Gastrocnemius medialis (tissue), 4 donors: ENCODE results near the gene KRT77. TPM values are rescaled to one million over a fixed set of nuclear protein-coding genes. Genes with fewer than 3 reads are reported as not detected.
"Not testable (repeated sequence)": the region's sequence is repeated elsewhere in the genome, so short reads cannot be mapped to it uniquely, and the experiment has no call there.

ENCODE experiments used
- ATAC-seq, 2 donors: fragments of 150-250 bp; one replicate each; pipeline ENCODE4 v1.9.1; 2016
- DNase-seq, 2 donors: peaks; one replicate each; pipeline ENCODE4 v3.0.0-alpha.2; 2019
- H3K27ac ChIP-seq, 4 donors: fragments of 200-600 bp; sonication (generic); 1 replicate in 1 of 4; 2 replicates in 3 of 4; pipeline ENCODE4 v1.5.1; 2016 to 2018; ENCODE audit warnings: mild to moderate bottlenecking in 2 of 4, moderate library complexity in 1 of 4
- H3K27me3 ChIP-seq, 3 donors: fragments of 200-600 bp; sonication (generic) in 2 of 3; 1 replicate in 1 of 3; 2 replicates in 2 of 3; pipeline versions ENCODE4 v1.5.1 to v1.6.0; 2016 to 2019; ENCODE audit warnings: mild to moderate bottlenecking in 1 of 3, moderate library complexity in 1 of 3
- H3K36me3 ChIP-seq, 2 donors: fragments of 200-600 bp; sonication (generic) in 1 of 2; one replicate each; pipeline ENCODE4 v1.5.1; 2017 to 2018
- H3K4me1 ChIP-seq, 2 donors: fragments of 200-600 bp; sonication (generic) in 1 of 2; one replicate each; pipeline ENCODE4 v1.5.1; 2016 to 2017; ENCODE audit warnings: mild to moderate bottlenecking in 2 of 2
- H3K4me3 ChIP-seq, 4 donors: fragments of 200-600 bp; sonication (generic) in 3 of 4; 1 replicate in 1 of 4; 2 replicates in 3 of 4; pipeline ENCODE4 v1.5.1; 2016 to 2019; ENCODE audit warnings: mild to moderate bottlenecking in 2 of 4
- H3K9me3 ChIP-seq, 3 donors: fragments of 200-600 bp; sonication (generic) in 2 of 3; 1 replicate in 1 of 3; 2 replicates in 2 of 3; pipeline ENCODE4 v1.5.1; 2016 to 2019
- CTCF ChIP-seq, 5 experiments: fragments of 450-650 bp in 3 of 5; fragments of 200-600 bp in 2 of 5; sonication (generic) in 2 of 5; IDR thresholded peaks in 4 of 5; conservative IDR thresholded peaks in 1 of 5; 1 replicate in 4 of 5; 2 replicates in 1 of 5; pipeline ENCODE4 v1.5.1; 2016 to 2019; ENCODE audit warnings: antibody characterized with exemption in 5 of 5, mild to moderate bottlenecking in 3 of 5, moderate library complexity in 3 of 5
- POLR2A ChIP-seq, 2 donors: fragments of 450-650 bp; IDR thresholded peaks; one replicate each; pipeline ENCODE4 v1.6.1; 2017; ENCODE audit warnings: antibody characterized with exemption in 2 of 2, mild to moderate bottlenecking in 2 of 2, moderate library complexity in 2 of 2
- in situ Hi-C, 4 donors: fragments of 200-750 bp; cut with MboI; loops; one replicate each; pipeline versions ENCODE4 v1.15.0 to v1.8.0; 2017; ENCODE audit warnings: low sequenced_read_pairs in 4 of 4
- intact Hi-C: fragments of 100-400 bp; cut with DNase I; formaldehyde crosslinking; loops from one replicate; pipeline ENCODE4 v1.15.1; 2023; ENCODE audit warnings: low total_unique reads
- total RNA-seq, 4 donors: library from RNA; depleted of rRNA; stranded (reverse); fragments of >200 nt; gene quantifications; one replicate each; pipeline versions ENCODE4 v1.1.0 to v1.2.3, GENCODE V29; 2016

KRT77 gene
- total RNA-seq, 4 donors from 2014 or later: not detected

GRCh38 chr12:52672321-52672933 is 30.9 kb downstream of the KRT77 start:
- DNase-seq: no peak
- Histone ChIP-seq H3K27ac (no peak overlapping the region), H3K4me3 (no peak overlapping the region), H3K9me3 (no peaks in the 10 kb centered on the region), H3K27me3 (peaks cover 0 to 4% (median 0%) of the 10 kb centered on the region in 3 donors), H3K4me1 (no peaks in the 10 kb centered on the region), H3K36me3 (no peaks in the 10 kb centered on the region)
- intact Hi-C loops: no loop called here
- ATAC-seq: no peak
- TF ChIP-seq POLR2A (IDR thresholded peaks at IDR 0.05) (no peak), CTCF (IDR thresholded peaks at IDR 0.05 in 4 of 5, conservative IDR thresholded peaks at IDR 0.05 in 1 of 5) (no peak)
- in situ Hi-C loops: no loop called here

- H3K4me3 ChIP-seq: no peak overlapping the region
- peaks cover 0 to 4% (median 0%) of the 10 kb centered on the region in 3 donors for H3K27me3 ChIP-seq
- in situ Hi-C loops (no loop called here), intact Hi-C loops (no loop called here)
- ATAC-seq (no peak), DNase-seq (no peak)
- no peak overlapping the region for H3K27ac ChIP-seq
- H3K4me1 ChIP-seq: no peaks in the 10 kb centered on the region
- TF ChIP-seq CTCF (IDR thresholded peaks at IDR 0.05 in 4 of 5, conservative IDR thresholded peaks at IDR 0.05 in 1 of 5): no peak
- no peak for TF ChIP-seq POLR2A (IDR thresholded peaks at IDR 0.05)
- no peaks in the 10 kb centered on the region for H3K36me3 ChIP-seq
- no peaks in the 10 kb centered on the region for H3K9me3 ChIP-seq
Measured at GRCh38 chr12:52670961-52671360, 32.4 kb downstream of the KRT77 start.

GRCh38 chr12:52670506-52670905 is 32.8 kb downstream of the KRT77 start:
- in situ Hi-C loops: no loop called here
- DNase-seq (no peak), ATAC-seq (no peak)
- H3K9me3 ChIP-seq: no peaks in the 10 kb centered on the region
- H3K27ac ChIP-seq: no peak overlapping the region
- no peaks in the 10 kb centered on the region for H3K4me1 ChIP-seq
- no peak overlapping the region for H3K4me3 ChIP-seq
- H3K27me3 ChIP-seq: peaks cover 0 to 4% (median 0%) of the 10 kb centered on the region in 3 donors
- H3K36me3 ChIP-seq: no peaks in the 10 kb centered on the region
- TF ChIP-seq CTCF (IDR thresholded peaks at IDR 0.05 in 4 of 5, conservative IDR thresholded peaks at IDR 0.05 in 1 of 5) (no peak), POLR2A (IDR thresholded peaks at IDR 0.05) (no peak)
- intact Hi-C loops: no loop called here

- intact Hi-C loops, DNase-seq, H3K4me1 ChIP-seq, H3K9me3 ChIP-seq, H3K27ac ChIP-seq, H3K27me3 ChIP-seq, H3K4me3 ChIP-seq, H3K36me3 ChIP-seq, in situ Hi-C loops, ATAC-seq: not testable (repeated sequence)
Measured at GRCh38 chr12:52669941-52670340, 33.4 kb downstream of the KRT77 start.

- Histone ChIP-seq H3K27me3 (peaks cover 0 to 3% (median 1%) of the 10 kb centered on the region in 3 donors), H3K27ac (no peak overlapping the region), H3K36me3 (no peaks in the 10 kb centered on the region), H3K4me3 (no peak overlapping the region), H3K9me3 (no peaks in the 10 kb centered on the region), H3K4me1 (no peaks in the 10 kb centered on the region)
- no peak for ATAC-seq
- in situ Hi-C loops: no loop called here
- no peak for DNase-seq
- intact Hi-C loops: no loop called here
- TF ChIP-seq CTCF (IDR thresholded peaks at IDR 0.05 in 4 of 5, conservative IDR thresholded peaks at IDR 0.05 in 1 of 5): no peak
- no peak for TF ChIP-seq POLR2A (IDR thresholded peaks at IDR 0.05)
Measured at GRCh38 chr12:52669426-52669825, 33.9 kb downstream of the KRT77 start.
